GM23248 (cell line): ENCODE results near the gene ADAMTS15. TPM values are rescaled to one million over a fixed set of nuclear protein-coding genes. Genes with fewer than 3 reads are reported as not detected.

Experiments used
- DNase-seq: peaks from one replicate; pipeline ENCODE4 v3.0.0-alpha.2; 2015
- H2AFZ ChIP-seq: fragments of 200-600 bp; sonication (generic); 2 replicates; pipeline ENCODE4 v1.6.1; 2016; ENCODE audit warnings: antibody characterized with exemption
- H3F3A ChIP-seq: fragments of 200-600 bp; sonication (generic); 2 replicates; pipeline ENCODE4 v1.6.1; 2016; ENCODE audit warnings: mild to moderate bottlenecking, antibody characterized with exemption, mixed run types; ENCODE audit not compliant: insufficient read depth
- H3K27ac ChIP-seq: fragments of 200-600 bp; sonication (generic); 2 replicates; pipeline ENCODE4 v1.5.1; 2016; ENCODE audit warnings: mild to moderate bottlenecking
- H3K27me3 ChIP-seq: fragments of 200-600 bp; sonication (generic); replicated peaks from 2 replicates; pipeline ENCODE4 v1.6.1; 2016; ENCODE audit warnings: mild to moderate bottlenecking; ENCODE audit not compliant: insufficient read depth
- H3K36me3 ChIP-seq: fragments of 200-600 bp; sonication (generic); 2 replicates; pipeline ENCODE4 v1.6.1; 2016; ENCODE audit warnings: low read depth, mild to moderate bottlenecking
- H3K4me1 ChIP-seq: fragments of 200-600 bp; sonication (generic); 2 replicates; pipeline ENCODE4 v1.6.1; 2016; ENCODE audit warnings: mild to moderate bottlenecking; ENCODE audit not compliant: insufficient read depth
- H3K4me2 ChIP-seq: fragments of 200-600 bp; sonication (generic); one replicate; pipeline ENCODE4 v1.6.1; 2016; ENCODE audit warnings: mild to moderate bottlenecking; ENCODE audit not compliant: unreplicated experiment
- H3K4me3 ChIP-seq: fragments of 200-600 bp; sonication (generic); 2 replicates; pipeline ENCODE4 v1.5.1; 2016; ENCODE audit warnings: mild to moderate bottlenecking
- H3K79me2 ChIP-seq: fragments of 200-600 bp; sonication (generic); 2 replicates; pipeline ENCODE4 v1.6.1; 2016; ENCODE audit warnings: mild to moderate bottlenecking; ENCODE audit not compliant: insufficient read depth
- H3K9ac ChIP-seq: fragments of 200-600 bp; sonication (generic); 2 replicates; pipeline ENCODE4 v1.6.1; 2016; ENCODE audit warnings: mild to moderate bottlenecking
- H3K9me2 ChIP-seq: fragments of 200-600 bp; sonication (generic); 2 replicates; pipeline ENCODE4 v1.6.1; 2016; ENCODE audit warnings: mixed run types, mild to moderate bottlenecking, moderate library complexity; ENCODE audit not compliant: insufficient read depth
- H3K9me3 ChIP-seq: fragments of 200-600 bp; sonication (generic); one replicate; pipeline ENCODE4 v1.6.1; 2017; ENCODE audit warnings: low read depth
- H4K20me1 ChIP-seq: fragments of 200-600 bp; sonication (generic); 2 replicates; pipeline ENCODE4 v1.6.0; 2016; ENCODE audit not compliant: insufficient read depth
- EZH2 ChIP-seq: fragments of 200-600 bp; sonication (generic); IDR thresholded peaks from 2 replicates; pipeline ENCODE4 v1.6.1; 2018; ENCODE audit warnings: antibody characterized with exemption, mild to moderate bottlenecking; ENCODE audit not compliant: insufficient read depth, poor library complexity, severe bottlenecking
- EZH2phosphoT487 ChIP-seq: fragments of 200-600 bp; sonication (generic); IDR thresholded peaks from 2 replicates; pipeline ENCODE4 v1.6.1; 2018; ENCODE audit warnings: antibody characterized with exemption, moderate library complexity, mild to moderate bottlenecking, low read depth; ENCODE audit not compliant: insufficient read depth
- WGBS, 2 experiments: methylation state at CpG; one replicate each; pipeline ENCODE4 v1.1.6; 2015 to 2017; ENCODE audit warnings: low lambda C conversion rate in 2 of 2, low coverage in 1 of 2; ENCODE audit errors: missing lambda C conversion rate in 2 of 2; 5-methylcytosine and 5-hydroxymethylcytosine counted together
- in situ Hi-C: fragments of 300-500 bp; cut with MboI; formaldehyde crosslinking; loops from 2 replicates; pipeline ENCODE4 v1.15.0; 2020
- polyA plus RNA-seq: library from polyadenylated mRNA; unstranded; fragments of >200 nt; fragmentation: Nextera tagmentation; extraction: Ambion mirVana; gene quantifications from 2 replicates; pipeline ENCODE4 v1.2.1, GENCODE V29; 2016
- total RNA-seq: library from RNA; depleted of rRNA; stranded (reverse); fragments of >200 nt; shearing (Covaris generic); gene quantifications from 2 replicates; pipeline ENCODE4 v1.2.3, GENCODE V29; 2014

Gene ADAMTS15
- total and polyA plus RNA-seq, 2 experiments from 2014 or later: 0.09 to 0.97 TPM

GRCh38 chr11:130433357-130433756 is 15.1 kb upstream of the ADAMTS15 start:
- Histone ChIP-seq H3K9ac (no peak overlapping the region), H3K4me2 (no peak overlapping the region), H3K27me3 (peaks cover 18% of the 10 kb centered on the region; the same call in 1 of the 2 replicates), H3K4me1 (peaks cover 18% of the 10 kb centered on the region), H3K79me2 (no peaks in the 10 kb centered on the region), H3K9me2 (no peaks in the 10 kb centered on the region), H3F3A (peaks cover 12% of the 10 kb centered on the region), H3K9me3 (no peaks in the 10 kb centered on the region), H3K36me3 (no peaks in the 10 kb centered on the region), H4K20me1 (no peaks in the 10 kb centered on the region), H2AFZ (no peak overlapping the region), H3K27ac (no peak overlapping the region), H3K4me3 (no peak overlapping the region)
- in situ Hi-C loops: loop anchor here (5.0 to 10.0 kb wide), 2 partner anchors 221 to 434 kb away; no protein-coding TSS in a partner anchor
- no peak for DNase-seq
- TF ChIP-seq EZH2 (no peak), EZH2phosphoT487 (no peak)
- WGBS, 2 experiments: 87 to 91% methylated on average over 4 of the region's 4 CpGs

GRCh38 chr11:130434521-130435223 is 13.8 kb upstream of the ADAMTS15 start:
- H2AFZ ChIP-seq: peak overlapping the region; percentile 95
- DNase-seq: peak; percentile 91
- H3K36me3 ChIP-seq: no peaks in the 10 kb centered on the region
- peak overlapping the region; percentile 56 for H3K27ac ChIP-seq
- no peaks in the 10 kb centered on the region for H3K79me2 ChIP-seq
- peak overlapping the region; percentile 97 for H3K4me2 ChIP-seq
- in situ Hi-C loops: loop anchor here (5.0 to 10.0 kb wide), 2 partner anchors 220 to 433 kb away; no protein-coding TSS in a partner anchor
- no peaks in the 10 kb centered on the region for H3K9me3 ChIP-seq
- H3K4me3 ChIP-seq: peak overlapping the region; percentile 80
- peaks cover 18% of the 10 kb centered on the region for H3K4me1 ChIP-seq
- H3K9ac ChIP-seq: peak overlapping the region; percentile 81
- no peaks in the 10 kb centered on the region for H4K20me1 ChIP-seq
- H3F3A ChIP-seq: peaks cover 12% of the 10 kb centered on the region
- TF ChIP-seq EZH2 (no peak), EZH2phosphoT487 (no peak)
- H3K27me3 ChIP-seq: peaks cover 7% of the 10 kb centered on the region; the same call in 1 of the 2 replicates
- no peaks in the 10 kb centered on the region for H3K9me2 ChIP-seq
- WGBS, 2 experiments: 1% methylated on average over 20 of the region's 20 CpGs

GRCh38 chr11:130435671-130436070 is 12.8 kb upstream of the ADAMTS15 start:
- no peaks in the 10 kb centered on the region for H3K79me2 ChIP-seq
- peak; percentile 77 for DNase-seq
- H3K4me2 ChIP-seq: peak overlapping the region; percentile 97
- H3K27ac ChIP-seq: peak overlapping the region; percentile 56
- H4K20me1 ChIP-seq: no peaks in the 10 kb centered on the region
- peaks cover 18% of the 10 kb centered on the region for H3K4me1 ChIP-seq
- TF ChIP-seq EZH2: no peak
- no peak for TF ChIP-seq EZH2phosphoT487
- H3K27me3 ChIP-seq: no peaks in the 10 kb centered on the region
- peak overlapping the region; percentile 81 for H3K9ac ChIP-seq
- WGBS, 2 experiments: 17 to 21% methylated on average over 4 of the region's 4 CpGs
- H3F3A ChIP-seq: peaks cover 12% of the 10 kb centered on the region
- H2AFZ ChIP-seq: no peak overlapping the region
- peak overlapping the region; percentile 80; the same call in 1 of the 2 replicates for H3K4me3 ChIP-seq
- H3K9me3 ChIP-seq: no peaks in the 10 kb centered on the region
- in situ Hi-C loops: loop anchor here (10.0 kb wide), 1 partner anchor 219 kb away; no protein-coding TSS in a partner anchor
- no peaks in the 10 kb centered on the region for H3K9me2 ChIP-seq
- H3K36me3 ChIP-seq: no peaks in the 10 kb centered on the region

- H3K27me3 ChIP-seq: no peaks in the 10 kb centered on the region
- no peaks in the 10 kb centered on the region for H3K79me2 ChIP-seq
- no peak overlapping the region for H3K4me2 ChIP-seq
- no peak for DNase-seq
- H3K4me3 ChIP-seq: no peak overlapping the region
- H3K9ac ChIP-seq: no peak overlapping the region
- no peak overlapping the region for H3K27ac ChIP-seq
- peaks cover 12% of the 10 kb centered on the region for H3F3A ChIP-seq
- TF ChIP-seq EZH2phosphoT487 (no peak), EZH2 (no peak)
- no peaks in the 10 kb centered on the region for H3K9me2 ChIP-seq
- H4K20me1 ChIP-seq: no peaks in the 10 kb centered on the region
- no peak overlapping the region for H2AFZ ChIP-seq
- no peaks in the 10 kb centered on the region for H3K9me3 ChIP-seq
- WGBS, 2 experiments: 99 to 100% methylated on average over 3 of the region's 3 CpGs
- no peaks in the 10 kb centered on the region for H3K36me3 ChIP-seq
- H3K4me1 ChIP-seq: peaks cover 18% of the 10 kb centered on the region
- in situ Hi-C loops: loop anchor here (10.0 kb wide), 1 partner anchor 219 kb away; no protein-coding TSS in a partner anchor
Measured at GRCh38 chr11:130436171-130436570, 12.3 kb upstream of the ADAMTS15 start.
